Inflammatory macrophage treated with lipopolysaccharide for 1 hour (primary cell): ENCODE data around the gene CCDC85B.
"Not testable (repeated sequence)": the region's sequence is repeated elsewhere in the genome, so short reads cannot be mapped to it uniquely, and the experiment has no call there.

Experiments
- DNase-seq, 2 donors: peaks; one replicate each; pipeline ENCODE4 v3.0.0-alpha.2; 2020 to 2022

Gene CCDC85B

DNA sequence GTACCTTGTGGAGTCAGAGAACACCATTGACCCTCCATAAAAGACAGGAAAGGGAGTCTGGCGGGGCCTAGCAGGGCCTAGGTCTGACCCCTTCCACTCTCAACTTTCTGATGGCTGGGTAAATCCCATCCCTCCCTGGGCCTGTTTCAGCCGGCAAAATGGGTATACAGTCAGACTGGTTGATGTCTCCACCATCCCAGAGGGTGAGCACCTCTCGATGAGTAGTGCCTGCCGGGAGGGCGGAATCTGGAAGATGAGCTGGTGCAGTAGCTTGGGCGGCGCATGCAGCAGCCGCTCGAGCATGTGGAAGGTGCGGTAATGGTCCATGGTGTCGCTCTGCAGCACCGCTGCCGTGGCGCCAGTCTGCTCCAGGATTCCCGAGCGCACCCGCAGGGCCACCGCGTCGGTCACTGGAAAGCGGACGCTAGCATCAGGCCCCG is 2.7 kb upstream of the CCDC85B start:
- no peak for DNase-seq

DNA sequence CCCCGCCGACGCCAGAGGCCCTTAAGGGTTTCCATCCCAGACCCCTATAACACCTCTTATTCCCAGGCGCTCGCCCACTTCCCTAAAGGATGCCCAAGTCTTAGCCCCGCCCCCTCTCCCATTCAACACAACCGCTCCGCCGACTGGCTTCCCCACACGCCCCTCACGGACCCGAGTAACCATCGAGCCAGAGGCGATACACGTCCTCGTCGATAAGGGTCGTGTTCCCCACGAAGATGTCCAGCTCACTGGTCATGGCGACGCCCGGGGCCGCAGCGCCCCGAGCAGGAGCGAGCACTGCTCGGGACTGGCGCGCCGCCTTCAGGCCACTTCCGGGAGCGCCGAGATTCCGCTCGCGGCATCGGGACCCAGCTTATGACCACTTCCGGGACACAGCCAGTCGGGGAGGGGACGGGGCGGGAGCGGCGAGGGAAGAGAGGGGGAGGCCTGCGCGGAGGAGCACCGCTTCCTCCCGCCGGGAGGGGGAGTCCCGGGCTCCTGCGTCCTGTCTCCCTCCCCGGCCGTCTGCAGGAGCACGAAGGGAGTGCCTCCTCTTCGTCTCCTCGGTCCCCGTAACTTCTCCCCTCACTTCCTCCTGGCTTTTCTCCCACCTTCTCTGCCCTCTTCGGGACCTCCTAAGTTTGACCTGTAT is 2.2 kb upstream of the CCDC85B start, which contains the start of gene FIBP:
Gene FIBP, minus strand, starts transcription at position 309 of the 652 bp plus-strand sequence. Its CDS starts 53 bp downstream, at position 256.
- peak; percentile 94 to 97 for DNase-seq

DNA sequence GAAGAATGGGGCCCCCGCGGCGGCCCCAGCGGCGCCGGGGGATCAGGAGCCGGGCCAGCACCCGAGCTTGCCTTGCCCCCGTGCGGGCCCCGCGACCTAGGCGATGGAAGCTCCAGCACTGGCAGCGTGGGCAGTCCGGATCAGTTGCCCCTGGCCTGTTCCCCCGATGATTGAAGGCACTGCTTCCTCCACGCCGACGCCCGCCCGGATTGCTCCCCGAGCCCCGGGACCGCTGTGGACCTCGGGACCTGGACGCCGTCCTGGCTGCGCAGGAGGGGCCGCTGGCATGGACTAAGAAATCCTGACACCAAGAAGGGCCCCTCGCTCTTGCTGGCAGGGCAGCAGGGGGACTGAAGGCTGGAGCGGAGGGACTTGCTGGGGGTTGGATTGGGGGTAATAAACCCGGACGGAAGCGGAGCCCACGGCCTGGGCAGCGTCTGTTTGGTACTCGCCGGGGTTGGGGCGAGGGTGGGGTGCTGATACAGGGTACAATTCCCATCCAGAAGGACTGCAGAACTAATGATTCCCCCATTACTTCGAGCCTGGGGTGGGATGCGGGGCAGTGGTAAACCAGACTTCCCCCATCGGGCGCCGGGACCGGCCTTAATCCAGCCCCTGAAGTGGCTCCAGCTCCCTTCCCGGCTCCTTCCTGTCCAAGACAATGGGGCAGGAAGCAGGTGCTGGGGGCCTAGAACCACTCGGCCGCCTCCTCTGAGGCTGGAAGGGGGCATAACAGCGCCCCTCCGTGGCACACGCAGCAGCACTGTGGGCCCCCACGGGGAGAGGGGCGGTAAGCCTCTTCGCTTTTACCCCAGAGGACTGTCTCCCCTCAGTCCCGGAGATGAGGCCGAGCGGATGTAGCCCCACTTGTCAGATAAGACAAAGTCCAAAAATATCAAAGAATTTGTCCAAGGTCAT is 1.0 kb downstream of the CCDC85B start:
- peak in 1 of 2 donors; percentile 22 for DNase-seq

DNA sequence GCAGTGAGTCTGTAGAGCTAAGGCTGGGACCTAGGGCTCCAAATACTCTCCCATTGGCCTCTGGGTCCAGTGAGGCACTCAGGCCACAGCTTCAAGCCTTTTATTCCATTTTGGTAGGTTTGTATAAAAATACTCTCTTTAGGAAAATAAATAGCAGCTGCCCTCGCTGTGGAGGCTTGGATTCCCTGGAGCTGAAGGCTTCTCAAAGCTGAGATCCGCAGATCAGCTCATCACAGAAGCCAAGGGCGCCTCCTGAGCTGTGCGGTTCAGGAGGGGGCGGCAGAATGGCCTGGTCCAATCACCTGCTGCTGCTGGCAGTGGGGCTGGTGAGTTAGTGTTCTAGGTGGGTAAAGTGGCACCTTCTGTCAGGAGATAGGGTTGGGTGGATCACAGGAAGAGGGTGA is 1.7 kb downstream of the CCDC85B start:
- DNase-seq, result not testable (repeated sequence)

DNA sequence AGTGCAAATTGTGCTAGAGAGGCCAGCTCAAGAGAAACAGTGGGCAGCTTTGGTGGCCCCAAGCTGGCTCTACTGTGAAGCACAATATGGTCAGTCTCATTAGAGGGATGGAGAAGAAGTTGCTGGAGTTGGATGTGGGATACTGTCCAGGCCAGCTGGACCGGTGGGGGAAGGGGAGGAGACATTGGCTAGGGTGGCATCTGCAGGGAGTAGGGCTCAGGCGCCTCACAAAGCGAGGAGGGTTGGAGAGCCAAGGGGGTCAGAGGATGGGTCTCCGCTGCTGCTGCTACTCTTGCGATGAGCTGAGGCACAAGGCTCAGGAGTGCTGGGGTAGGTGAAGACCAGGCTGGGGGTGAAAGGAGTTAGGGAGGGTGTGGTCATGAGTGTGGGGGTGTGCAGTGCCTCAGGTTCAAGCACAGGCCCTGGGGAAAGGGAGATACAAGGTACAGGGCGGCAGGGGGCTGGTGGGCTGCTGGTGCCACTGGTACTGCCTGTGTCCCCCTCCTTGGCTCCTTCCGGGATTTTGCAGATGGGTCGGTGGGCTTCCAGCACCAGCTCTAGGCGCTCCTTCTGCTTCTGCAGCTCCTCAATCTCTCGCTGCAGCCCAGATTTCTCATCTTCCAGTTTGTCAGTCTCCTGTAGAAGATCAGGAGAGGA is 2.3 kb downstream of the CCDC85B start:
- DNase-seq, result no peak

DNA sequence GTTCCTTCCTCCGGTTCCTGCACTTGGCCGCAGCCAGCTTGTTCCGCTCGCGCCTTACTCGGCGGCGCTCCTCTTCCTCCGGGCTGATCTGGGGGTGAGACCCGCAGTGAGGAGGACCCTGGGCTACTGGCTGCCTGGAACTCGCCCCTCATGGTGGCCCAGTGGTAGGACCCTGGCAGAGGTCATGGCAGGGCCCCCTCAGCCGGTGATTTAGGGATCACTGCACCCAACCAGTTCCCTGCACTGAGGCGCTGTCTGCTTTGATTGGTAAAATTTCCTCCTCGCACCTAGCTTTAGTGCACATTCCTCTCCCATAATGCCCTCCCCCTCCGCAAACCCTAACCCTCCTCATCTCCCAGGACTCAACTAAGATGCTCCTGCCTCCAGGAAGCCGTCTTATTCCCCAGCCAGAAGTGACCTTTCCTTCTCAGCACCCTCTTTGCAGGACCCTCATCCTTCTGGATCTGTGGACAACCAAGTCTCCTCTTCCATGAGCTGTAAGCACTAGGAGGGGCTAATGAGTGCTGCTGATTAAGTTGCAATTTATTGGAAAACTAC is 3.6 kb downstream of the CCDC85B start:
- peak in 1 of 2 donors; percentile 45 for DNase-seq

DNA sequence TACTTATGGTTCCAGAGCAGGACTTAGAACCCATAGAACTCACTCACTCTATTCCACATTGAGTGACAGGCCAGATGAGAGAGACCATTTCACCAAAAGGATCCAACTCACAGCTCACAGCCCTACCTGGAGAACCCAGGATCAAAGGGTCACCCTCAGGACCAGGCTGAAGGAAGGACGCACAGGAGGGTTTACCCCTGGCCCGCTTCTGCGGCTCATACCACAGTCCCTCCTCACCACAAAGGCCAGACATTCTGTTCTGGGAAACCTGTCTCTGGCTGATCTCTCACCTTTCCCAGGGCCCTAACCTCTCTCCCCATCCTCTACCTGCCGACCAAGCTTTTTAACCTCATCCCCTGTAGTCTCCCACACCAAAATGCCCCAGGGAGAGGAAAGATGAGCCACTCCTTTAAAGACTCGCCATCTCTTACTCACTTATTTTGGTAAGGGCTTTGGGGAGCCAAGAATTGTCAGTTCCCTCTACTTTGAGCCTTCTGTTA is 5.1 kb downstream of the CCDC85B start:
- DNase-seq, result no peak

DNA sequence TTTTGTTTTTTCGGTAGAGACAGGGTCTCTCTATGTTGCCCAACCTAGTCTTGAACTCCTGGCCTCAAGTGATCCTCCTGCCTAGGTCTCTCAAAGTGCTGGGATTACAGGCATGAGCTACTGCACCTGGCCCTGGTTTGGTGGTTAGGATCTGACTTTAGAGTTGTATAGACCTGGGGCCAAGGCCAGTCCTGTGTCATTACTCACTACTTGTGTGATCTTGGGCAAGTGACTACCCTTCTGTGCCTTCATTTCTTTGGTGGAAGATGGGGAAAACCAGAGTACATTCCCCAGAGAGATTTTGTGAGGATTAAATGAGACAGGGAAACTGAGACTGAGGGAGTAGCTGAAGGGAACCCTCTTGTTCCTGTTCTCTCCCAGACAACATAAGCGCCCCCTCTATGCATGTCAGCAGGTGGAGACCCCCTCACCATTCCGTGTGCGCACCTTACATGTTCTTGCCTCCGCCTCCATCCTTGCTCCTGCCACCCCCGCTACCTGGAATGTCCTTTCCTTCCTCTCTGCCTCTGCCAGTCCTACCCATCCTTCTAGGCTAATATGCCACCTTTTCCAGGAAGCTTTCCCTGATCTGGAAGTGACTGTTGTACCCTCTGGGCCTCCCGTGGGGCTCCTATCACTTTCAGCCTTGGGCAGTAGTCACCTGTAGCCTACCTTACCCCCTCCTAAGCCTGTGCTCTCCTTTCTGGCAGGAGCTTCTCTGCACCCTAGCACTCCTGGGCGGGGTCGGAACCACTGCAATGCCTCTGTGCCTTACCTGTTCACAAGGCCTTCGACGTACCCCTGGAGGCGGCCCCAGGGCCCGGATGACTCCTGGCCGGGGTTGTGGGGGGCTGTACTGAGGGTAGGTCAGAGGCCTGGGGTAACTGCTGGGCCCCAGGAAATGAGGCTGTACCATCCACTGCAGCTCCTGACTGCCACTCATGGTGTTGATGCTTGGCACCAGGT is 5.8 kb downstream of the CCDC85B start:
- DNase-seq, result no peak

DNA sequence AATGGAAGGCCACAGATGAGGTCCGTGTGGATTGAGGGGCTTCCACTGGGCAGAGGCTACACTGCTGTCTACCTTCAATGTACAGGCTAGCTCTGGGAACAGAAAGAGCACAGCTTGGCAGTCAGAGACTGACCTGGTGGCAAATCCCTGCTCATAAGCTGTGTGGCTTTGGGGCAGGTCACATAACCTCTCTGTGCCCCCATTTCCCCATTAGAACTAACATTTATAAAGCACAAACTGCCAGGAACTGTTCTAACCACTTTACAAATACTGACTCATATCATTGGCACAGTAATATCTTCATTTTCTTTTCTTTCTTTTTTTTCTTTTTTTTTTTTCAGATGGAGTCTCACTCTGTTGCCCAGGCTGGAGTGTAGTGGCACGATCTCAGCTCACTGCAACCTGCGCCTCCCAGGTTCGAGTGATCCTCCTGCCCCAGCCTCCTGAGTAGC is 6.6 kb downstream of the CCDC85B start:
- DNase-seq, result no peak

DNA sequence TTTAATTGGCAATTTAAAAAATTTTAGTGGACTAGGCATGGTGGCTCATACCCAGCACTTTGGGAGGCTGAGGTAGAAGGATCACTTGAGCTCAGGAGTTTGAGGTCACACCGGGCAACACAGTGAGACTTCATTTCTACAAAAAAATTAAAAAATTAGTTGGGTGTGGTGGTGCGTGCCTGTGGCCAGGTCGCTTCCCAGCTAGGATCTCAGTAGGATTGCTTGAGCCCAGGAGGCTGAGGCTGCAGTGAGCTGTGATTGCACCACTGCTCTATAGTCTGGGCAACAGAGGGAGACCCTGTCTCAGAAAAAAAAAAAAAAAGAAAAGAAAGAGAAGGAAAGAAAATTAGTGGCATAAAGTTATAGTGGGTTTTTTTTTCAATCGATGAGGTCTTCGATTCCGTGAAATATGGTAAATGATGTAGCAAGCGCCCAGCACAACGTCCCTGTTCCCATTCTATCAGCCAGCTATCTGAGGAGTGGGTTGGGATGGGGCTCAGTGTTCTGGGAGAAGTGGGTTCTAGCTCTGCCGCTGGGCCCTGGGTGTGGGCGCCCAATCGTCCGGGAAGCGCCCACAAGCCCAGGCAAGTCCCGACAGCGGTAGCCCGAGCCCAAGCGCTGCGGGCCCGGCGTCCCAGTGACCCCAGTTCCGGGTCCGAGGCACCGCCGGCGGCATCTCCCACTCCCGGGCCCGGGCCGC is 8.3 kb downstream of the CCDC85B start:
- DNase-seq, result no peak

DNA sequence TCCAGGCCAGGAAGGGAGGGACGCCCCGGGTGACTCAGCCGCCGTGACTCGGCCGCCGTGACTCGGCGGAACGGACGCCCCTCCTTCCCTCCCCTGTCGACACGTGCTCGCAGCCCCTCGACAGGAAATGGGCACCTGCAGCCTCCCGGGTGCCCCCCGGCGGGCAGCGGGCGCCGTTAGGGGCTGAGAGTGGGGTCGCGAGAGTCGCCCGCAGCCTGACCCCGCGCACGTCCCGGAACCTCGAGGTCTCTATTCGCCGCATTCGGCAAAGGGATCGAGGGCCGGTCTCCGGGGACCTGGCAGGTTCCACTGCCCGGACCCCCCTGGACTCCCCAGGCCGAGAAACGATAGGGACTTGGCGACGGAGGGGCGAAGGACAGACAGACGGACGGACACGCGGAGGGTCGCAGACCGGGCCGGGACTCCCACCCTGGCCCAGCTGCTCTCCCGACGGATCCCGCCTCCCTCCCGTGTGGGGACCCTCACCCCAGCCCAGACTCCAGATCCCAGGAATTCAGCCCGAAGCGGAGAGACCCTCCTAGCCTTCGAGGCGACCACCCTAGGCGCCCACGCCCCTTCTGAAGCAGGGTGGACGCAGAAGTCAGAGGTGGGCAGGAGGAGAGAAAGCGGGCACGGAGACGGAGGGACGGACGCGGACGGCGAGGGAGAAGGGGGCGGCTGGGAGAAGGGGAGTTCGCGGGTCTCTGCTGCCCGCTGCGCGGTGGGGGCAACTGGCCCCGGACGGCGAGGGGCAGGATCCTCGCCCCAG is 9.1 kb downstream of the CCDC85B start:
- peak; percentile 65 to 80 for DNase-seq

DNA sequence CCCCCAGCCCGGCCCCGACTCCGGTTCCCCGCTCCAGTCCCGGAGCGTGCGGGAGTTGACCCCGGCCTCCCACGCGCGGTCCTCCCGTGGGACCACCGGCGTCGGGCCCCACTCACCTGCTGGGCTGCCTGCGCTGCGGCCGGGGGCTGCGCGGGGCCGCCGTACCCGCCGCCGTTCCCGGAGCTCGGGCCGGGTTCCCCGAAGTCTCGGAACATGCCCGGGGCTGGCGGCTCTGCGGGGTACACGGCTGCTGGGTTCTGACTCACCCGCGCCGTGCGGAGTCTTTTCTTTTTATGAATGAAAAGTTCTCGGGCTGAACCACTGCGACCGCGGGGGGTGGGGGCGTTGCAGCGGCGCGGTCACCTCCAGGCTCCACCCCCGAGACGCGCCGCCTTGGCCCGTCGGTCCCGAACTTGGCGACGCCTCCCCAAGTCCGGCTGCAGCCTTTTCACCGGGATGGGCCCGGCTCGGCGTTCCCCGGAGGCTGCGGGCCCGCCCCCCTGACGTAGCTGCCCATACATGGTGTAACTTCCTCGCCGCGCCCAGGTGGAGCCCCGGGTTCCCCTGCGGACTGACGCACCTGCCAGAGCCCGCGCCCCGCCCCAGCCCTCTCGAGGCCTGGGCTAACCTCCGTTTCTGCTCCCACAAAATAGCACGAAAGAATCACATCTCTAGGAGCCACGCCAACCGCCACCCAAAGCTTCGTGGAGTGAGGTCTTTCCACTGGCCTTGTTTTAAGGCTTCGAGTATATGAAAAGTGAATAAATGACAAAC is 9.8 kb downstream of the CCDC85B start, which contains the start of gene FOSL1:
Gene FOSL1, minus strand, starts transcription at position 264 of the 774 bp plus-strand sequence. Its CDS starts 49 bp downstream, at position 215.
- peak; percentile 89 to 95 for DNase-seq

DNA sequence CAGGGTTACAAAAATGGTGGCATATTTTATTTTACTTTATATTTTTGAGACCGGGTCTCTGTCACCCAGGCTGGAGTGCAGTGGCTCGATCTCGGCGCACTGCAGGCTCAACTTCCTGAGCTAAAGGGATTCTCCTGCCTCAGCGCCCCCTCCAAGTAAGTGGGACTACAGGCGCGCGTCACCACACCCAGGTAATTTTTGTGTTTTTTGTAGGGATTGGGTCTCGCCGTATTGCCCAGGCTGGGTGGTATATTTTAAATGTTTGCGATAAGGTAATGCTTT is 10.4 kb downstream of the CCDC85B start:
- DNase-seq, result no peak

DNA sequence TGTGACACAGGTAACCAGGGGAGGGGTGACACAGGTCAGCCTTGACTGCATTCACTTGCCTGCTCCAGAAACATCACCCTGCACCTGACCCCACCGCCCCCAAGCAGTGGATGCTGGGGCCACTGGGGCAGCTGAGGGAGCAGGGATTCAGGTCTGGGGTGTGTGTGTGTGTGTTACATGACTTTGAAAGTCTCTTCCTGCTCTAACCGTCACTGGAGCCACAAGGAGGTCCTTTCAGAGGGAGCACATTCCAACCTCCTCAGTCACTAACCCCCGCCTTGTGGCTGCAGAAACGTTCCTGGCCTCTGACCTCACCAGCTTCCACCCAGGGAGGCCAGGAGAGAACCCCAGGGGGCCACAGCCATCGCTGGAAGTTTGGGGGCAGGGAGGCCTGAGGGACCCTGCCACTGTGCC is 12.6 kb downstream of the CCDC85B start:
- DNase-seq, result no peak

DNA sequence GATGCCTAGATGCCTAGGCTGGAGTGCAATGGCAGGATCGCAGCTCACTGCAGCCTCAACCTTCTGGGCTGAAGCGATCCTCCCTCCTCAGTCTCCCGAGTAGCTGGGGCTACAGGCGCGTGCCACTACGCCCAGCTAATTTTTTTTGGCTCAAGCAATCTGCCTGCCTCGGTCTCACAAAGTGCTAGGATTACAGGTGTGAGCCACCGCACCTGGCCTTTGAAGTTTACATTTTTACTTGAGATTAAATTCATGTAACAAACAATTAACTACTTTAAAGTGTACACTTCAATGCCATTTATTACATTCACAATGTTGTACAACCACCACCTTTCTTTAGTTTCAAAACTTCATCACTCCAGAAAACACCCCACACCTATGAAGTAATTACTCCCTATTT is 13.2 kb downstream of the CCDC85B start:
- DNase-seq, result no peak

DNA sequence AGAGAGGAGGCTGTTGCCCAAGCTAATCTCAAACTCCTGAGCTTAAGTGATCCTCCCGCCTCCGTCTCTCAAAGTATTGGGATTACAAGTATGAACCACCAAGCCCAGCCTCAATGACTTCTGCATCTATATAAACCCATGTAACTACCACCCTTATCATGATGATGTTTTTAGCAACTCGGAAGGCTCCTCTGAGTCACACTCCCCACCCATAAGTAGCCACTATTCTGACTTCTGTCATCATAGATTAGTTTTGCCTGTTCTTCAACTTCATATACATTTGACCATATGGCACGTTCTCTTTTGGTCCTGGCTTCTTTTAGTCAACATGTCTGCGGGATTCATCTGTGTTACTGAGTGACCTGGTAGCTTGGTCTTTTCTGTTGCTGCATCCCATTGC is 16.1 kb downstream of the CCDC85B start:
- no peak for DNase-seq

DNA sequence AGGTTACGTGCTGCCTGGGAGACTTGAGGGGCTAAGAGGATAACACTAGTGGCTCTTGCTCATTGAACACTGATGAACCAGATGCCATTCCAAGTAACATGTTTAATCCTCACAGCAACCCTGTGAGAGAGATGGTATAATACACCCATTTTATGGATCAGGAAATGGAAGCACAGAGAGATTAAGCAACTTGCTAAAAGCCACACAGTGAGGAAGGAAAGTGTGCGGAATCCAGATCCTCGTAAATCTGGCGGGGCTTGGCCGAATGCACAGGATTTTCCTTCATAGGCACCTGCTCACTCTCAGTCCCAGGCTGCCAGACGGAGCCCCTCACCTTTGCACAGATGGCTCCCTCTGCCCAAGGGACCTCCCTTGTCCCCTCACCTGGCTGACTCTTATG is 17.4 kb downstream of the CCDC85B start:
- no peak for DNase-seq

DNA sequence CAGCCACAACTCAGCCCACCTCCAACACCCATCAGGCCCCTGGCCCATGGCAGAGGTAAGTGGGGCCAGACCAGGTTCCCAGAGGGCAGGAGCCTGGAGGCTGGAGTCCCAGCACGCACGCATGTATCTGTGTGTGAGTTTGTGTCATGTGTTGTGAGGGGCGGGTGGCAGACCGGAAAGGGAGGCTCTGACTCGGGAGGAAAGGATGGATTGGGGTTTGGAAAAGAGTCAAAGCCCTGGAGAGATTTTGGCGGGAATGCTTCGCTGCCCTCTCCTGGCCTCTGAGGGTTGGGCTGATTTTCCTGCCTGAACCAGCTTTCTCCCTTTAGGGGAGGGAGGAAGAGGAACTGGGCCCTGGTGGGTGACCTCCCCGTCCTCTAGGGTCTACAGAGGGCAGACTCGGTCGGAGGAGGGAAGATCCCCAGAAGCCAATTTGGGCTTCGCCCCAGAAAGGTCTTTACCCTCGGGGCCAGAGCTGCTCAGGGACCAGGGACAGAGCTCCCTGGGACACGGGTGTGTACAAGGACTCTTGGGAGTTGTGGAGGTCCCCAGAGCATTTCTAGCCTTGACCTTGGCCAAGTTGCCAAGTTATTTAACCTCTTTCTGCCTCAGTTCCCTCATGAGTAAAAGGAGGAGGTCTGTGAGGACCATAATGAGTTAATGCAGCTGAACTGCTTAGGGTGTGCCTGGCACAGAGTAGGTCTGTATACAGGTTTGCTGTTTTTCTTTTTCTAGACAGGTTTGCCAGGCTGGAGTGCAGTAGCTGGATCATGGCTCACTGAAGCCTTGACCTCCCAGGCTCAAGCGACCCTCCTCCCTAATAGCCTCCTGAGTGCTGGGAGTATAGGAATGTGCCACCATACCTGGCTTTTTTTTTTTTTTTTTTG is 21.5 kb downstream of the CCDC85B start:
- no peak for DNase-seq
